Neural crest cell (in vitro differentiated cells): ENCODE results near the gene ATF6B. TPM values are rescaled to one million over a fixed set of nuclear protein-coding genes. Genes with fewer than 3 reads are reported as not detected.
A peak's percentile ranks its signal among the peaks of the same experiment; 100 is the strongest.

ENCODE experiments used
- DNase-seq: peaks from one replicate; pipeline ENCODE4 v3.0.0; 2021; ENCODE audit warnings: low read depth, mixed read lengths, low spot score
- H3K27ac Mint-ChIP-seq: one replicate; pipeline ENCODE4 v1.8.0; 2021; ENCODE audit warnings: mild to moderate bottlenecking, mixed read lengths; ENCODE audit not compliant: unreplicated experiment
- H3K27me3 Mint-ChIP-seq: 2 replicates; pipeline ENCODE4 v1.8.0; 2021; ENCODE audit warnings: low read depth, mild to moderate bottlenecking, mixed read lengths
- H3K36me3 Mint-ChIP-seq: 2 replicates; pipeline ENCODE4 v1.8.0; 2021; ENCODE audit warnings: low read depth, mild to moderate bottlenecking, mixed read lengths
- H3K4me1 Mint-ChIP-seq: 2 replicates; pipeline ENCODE4 v1.8.0; 2021; ENCODE audit warnings: mixed read lengths
- H3K4me3 Mint-ChIP-seq: one replicate; pipeline ENCODE4 v1.8.0; 2021; ENCODE audit warnings: mild to moderate bottlenecking, mixed read lengths
- H3K9me3 Mint-ChIP-seq: 2 replicates; pipeline ENCODE4 v1.8.0; 2021; ENCODE audit warnings: mixed read lengths
- total RNA-seq: library from RNA; stranded (reverse); gene quantifications from 2 replicates; pipeline ENCODE4 v1.2.1, GENCODE V29; 2021
- TF ChIP-seq, protein P1 (sequence below): fragments of 200-600 bp; sonication (generic); conservative IDR thresholded peaks from 2 replicates; pipeline ENCODE4 v1.5.0; 2021; ENCODE audit warnings: antibody characterized with exemption, mild to moderate bottlenecking

The ATF6B gene
- total RNA-seq, 1 donor from 2014 or later, result 83.6 TPM

DNA sequence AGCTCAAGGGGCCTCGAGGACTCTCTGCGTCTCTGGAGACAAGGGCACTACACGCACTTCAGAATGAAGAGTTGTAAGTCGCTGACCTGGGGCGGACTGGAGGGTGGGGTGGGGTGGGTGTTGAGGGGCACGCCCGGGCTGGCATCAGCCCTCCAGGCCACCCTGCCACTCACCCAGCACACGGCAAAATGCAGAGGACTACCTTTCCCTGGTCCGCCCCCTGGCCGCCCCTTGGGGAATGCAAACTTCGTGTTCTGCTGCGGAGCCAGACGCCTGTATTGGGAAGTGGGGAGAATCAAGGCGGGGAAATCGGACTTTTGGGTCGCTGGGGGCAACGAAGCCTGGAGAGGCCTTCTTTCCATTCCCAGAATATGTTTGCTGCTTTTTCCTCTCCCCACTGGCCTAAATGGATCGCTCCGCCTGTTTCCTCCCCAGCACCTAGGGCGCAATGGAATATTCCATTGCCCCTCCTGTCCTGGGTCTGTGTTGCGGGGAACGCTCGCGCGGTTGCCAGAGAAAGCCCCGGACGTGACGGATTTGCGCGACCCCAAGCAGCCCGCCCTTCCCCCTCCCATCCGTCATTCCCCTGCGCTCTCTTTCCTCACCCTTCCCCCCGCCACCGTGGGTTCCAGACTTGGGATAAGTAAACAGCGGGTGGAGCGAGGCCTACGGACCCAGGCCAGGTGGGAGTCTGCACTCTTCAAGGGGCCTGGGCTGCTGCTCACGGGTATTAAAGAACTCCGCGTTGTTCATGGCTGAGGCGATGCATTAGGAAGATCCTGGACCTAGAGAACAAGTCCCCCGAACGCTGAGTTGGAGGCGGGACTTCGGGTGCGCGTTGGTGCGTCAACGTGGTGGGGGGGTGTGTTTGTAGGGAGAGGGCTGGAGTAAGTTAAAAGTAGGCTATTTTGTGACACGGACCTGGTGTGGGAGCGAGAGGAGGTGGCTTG is 25.8 kb upstream of the ATF6B start, which contains the start of gene PPT2:
Gene PPT2, plus strand, starts transcription at position 578 of the 950 bp plus-strand sequence. CDS start 454 bp downstream, outside the sequence.
- H3K27me3 Mint-ChIP-seq, result no peaks in the 10 kb centered on the region
- H3K9me3 Mint-ChIP-seq, result no peaks in the 10 kb centered on the region
- H3K4me1 Mint-ChIP-seq, result peaks cover 46% of the 10 kb centered on the region
- H3K36me3 Mint-ChIP-seq, result peaks cover 15% of the 10 kb centered on the region
- peak within 1 kb of the TSS; percentile 100 for H3K27ac Mint-ChIP-seq
- DNase-seq, result peak; percentile 80
- TF ChIP-seq, protein P1, sequence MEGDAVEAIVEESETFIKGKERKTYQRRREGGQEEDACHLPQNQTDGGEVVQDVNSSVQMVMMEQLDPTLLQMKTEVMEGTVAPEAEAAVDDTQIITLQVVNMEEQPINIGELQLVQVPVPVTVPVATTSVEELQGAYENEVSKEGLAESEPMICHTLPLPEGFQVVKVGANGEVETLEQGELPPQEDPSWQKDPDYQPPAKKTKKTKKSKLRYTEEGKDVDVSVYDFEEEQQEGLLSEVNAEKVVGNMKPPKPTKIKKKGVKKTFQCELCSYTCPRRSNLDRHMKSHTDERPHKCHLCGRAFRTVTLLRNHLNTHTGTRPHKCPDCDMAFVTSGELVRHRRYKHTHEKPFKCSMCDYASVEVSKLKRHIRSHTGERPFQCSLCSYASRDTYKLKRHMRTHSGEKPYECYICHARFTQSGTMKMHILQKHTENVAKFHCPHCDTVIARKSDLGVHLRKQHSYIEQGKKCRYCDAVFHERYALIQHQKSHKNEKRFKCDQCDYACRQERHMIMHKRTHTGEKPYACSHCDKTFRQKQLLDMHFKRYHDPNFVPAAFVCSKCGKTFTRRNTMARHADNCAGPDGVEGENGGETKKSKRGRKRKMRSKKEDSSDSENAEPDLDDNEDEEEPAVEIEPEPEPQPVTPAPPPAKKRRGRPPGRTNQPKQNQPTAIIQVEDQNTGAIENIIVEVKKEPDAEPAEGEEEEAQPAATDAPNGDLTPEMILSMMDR, result peak; percentile 47
- H3K4me3 Mint-ChIP-seq, result peak within 1 kb of the TSS; percentile 100

DNA sequence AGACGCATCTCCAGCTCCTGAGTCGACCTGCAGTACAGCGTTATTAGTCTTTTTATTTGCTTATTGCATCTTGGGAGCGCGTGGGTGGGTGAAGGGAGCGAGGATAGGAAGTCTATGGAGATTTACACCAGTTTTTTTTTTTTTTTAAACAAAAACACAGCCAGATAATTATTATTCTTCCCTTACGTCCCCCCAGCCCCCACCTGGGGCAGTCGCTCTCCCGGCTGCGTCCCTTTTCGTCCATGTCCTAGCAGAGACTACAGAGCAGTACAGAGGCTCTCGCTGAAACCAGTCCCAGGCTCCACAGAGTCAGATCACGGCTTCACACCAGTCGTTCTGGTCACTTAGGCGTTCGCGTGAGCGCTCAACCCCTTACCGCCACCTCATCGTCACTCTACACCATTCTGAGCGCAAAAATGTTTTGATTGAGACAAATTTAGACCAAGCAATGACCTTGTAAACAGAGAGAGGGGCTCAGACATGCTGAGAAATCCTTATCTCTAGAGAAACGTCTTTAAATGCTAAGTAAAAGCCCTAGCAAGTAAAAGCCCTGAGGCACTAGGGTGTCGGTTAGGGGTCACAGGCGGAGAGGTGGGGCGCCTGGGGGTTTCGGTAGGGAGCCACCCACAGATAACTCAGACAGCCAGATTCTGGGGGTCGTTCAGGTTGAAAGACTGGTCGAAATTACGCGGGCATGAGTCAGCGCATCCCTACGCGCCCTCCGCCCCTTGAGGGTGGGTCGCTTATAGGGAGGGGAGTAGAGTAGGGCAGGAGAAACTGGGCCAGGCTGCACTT is 24.9 kb upstream of the ATF6B start:
- Mint-ChIP-seq H3K36me3 (peaks cover 10% of the 10 kb centered on the region), H3K9me3 (no peaks in the 10 kb centered on the region), H3K27me3 (no peaks in the 10 kb centered on the region), H3K4me3 (peak overlapping the region; percentile 100), H3K27ac (peak overlapping the region; percentile 97), H3K4me1 (peaks cover 47% of the 10 kb centered on the region)
- TF ChIP-seq, protein P1, result no peak
- DNase-seq, result peak; percentile 32

DNA sequence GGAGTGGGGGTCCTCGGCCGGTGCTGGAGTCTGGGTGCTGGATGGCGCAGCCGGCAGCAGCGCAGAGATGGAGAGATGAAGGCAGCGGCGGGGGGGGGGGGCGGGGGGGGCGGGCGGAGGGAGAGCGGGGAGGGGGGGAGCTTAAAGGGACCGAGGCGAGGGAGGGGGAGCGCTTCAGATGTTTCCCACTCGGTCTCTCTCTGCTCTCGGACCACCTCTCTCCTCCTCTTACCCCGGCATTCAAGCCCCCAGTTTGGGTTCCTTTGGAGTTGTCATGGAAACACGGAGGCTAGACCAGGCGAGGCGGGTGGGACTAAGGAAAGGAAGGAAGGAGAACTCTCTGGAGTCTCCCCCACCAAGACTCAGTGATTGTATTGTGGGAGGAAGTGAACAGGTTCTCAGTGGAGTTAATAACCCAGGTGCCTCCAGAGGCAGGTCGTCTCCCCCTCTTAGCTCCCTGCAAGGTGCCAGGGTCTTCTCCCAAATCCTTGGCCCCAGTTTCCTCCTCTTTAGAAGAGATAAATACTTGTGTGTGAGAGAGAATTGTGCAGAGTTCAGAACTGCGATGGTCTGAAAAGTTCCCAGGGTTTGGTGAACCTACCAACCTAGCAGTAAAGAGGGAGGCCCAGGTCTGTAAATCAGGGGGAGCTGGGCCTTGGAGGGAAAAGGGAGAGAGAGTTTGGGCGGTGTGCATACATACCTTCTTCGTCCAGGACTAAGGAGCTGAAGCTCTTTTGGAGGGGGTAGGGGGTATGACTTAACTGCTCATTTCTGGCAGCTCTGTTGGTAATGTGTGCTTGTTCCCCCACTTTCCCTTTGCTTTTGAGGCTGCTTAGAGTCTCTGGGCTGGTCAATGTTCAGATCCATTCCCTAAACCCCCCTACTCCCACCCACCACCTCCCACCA is 24.1 kb upstream of the ATF6B start, which contains the start of gene PRRT1:
Gene PRRT1, minus strand, starts transcription at position 77 of the 906 bp plus-strand sequence. CDS start 112 bp downstream, outside the sequence.
- DNase-seq, result no peak
- H3K9me3 Mint-ChIP-seq, result no peaks in the 10 kb centered on the region
- peak within 1 kb of the TSS; percentile 97 for H3K27ac Mint-ChIP-seq
- H3K27me3 Mint-ChIP-seq, result no peaks in the 10 kb centered on the region
- peak within 1 kb of the TSS; percentile 100 for H3K4me3 Mint-ChIP-seq
- peaks cover 3% of the 10 kb centered on the region for H3K36me3 Mint-ChIP-seq
- peaks cover 53% of the 10 kb centered on the region for H3K4me1 Mint-ChIP-seq
- TF ChIP-seq, protein P1, result no peak

DNA sequence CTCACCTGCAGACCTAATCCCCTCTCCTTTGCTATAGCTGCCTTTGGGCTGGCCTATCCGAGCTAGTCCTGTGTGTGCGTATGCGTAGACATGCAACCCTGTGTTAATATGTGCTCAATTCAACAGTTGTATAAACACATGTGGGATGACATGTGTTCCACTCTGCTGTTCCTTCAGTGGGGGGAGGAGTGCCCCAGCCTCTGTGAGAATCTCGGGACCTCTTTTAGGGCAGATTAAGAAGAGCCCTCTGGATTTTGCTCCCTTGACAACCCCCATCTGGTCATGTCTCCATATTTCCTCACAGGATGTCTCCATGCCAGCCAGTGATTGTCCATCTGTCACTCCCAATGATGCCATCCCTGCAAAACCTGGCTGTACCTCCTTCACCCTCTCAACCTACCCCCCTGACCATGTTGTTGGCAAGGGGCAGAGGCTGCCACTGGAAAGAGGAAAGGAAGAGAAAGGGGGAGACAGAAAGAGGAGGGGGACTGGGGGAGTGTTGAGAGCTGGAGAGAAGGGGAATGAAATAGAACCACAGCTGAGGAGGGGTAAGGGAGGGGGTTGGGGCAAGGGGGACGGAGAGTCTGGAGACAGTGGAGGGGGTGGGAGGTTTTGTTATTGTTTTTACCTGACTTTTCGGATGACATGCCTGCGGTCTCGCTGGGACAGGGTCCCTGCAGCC is 23.3 kb upstream of the ATF6B start:
- Mint-ChIP-seq H3K36me3 (peaks cover 3% of the 10 kb centered on the region), H3K9me3 (no peaks in the 10 kb centered on the region), H3K27ac (no peak overlapping the region), H3K4me1 (peaks cover 59% of the 10 kb centered on the region), H3K4me3 (peak overlapping the region; percentile 54), H3K27me3 (no peaks in the 10 kb centered on the region)
- TF ChIP-seq, protein P1, result no peak
- DNase-seq, result no peak
